Daoy (cell line): ENCODE measurements around the gene HSPA8. TPM values are rescaled to one million over a fixed set of nuclear protein-coding genes. Genes with fewer than 3 reads are reported as not detected.
"Not testable (repeated sequence)": the region's sequence is repeated elsewhere in the genome, so short reads cannot be mapped to it uniquely, and the experiment has no call there.

Experiments used
- DNase-seq: peaks from one replicate; pipeline ENCODE4 v3.0.0-alpha.2; 2015; ENCODE audit warnings: low read depth
- total RNA-seq: library from RNA; depleted of rRNA; stranded (reverse); fragments of >200 nt; shearing (Covaris generic); gene quantifications from 2 replicates; pipeline ENCODE4 v1.2.3, GENCODE V29; 2014

The HSPA8 gene
- total RNA-seq, 1 experiment from 2014 or later, result 3,732 TPM

- no peak for DNase-seq
These were observed 10.4 kb upstream of the HSPA8 start for GRCh38 chr11:123072332-123072761.

GRCh38 chr11:123069908-123070821 is 8.2 kb upstream of the HSPA8 start:
- no peak for DNase-seq

DNA sequence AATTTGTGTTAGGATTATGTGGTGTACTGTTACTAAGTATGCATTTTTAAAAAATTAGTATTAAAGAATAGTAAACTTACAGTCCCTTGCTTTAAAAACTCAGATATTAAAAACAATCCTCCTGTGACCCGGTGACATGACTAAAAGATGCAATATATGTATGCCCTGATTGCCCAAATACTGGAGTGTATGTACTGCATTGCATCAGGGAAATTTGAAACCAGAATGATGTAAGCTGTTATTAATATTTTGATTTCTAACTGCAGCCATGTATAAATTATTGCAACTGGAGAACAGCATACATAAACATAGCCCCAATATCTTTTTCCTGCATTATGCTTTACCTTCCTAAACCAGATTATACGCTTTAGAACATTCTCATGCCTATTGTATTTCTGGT is 3.7 kb upstream of the HSPA8 start:
- no peak for DNase-seq

GRCh38 chr11:123063826-123064657 is 2.1 kb upstream of the HSPA8 start:
- DNase-seq, result no peak

- DNase-seq, result peak; percentile 49
These were observed 1.2 kb upstream of the HSPA8 start for GRCh38 chr11:123062892-123063825.

DNA sequence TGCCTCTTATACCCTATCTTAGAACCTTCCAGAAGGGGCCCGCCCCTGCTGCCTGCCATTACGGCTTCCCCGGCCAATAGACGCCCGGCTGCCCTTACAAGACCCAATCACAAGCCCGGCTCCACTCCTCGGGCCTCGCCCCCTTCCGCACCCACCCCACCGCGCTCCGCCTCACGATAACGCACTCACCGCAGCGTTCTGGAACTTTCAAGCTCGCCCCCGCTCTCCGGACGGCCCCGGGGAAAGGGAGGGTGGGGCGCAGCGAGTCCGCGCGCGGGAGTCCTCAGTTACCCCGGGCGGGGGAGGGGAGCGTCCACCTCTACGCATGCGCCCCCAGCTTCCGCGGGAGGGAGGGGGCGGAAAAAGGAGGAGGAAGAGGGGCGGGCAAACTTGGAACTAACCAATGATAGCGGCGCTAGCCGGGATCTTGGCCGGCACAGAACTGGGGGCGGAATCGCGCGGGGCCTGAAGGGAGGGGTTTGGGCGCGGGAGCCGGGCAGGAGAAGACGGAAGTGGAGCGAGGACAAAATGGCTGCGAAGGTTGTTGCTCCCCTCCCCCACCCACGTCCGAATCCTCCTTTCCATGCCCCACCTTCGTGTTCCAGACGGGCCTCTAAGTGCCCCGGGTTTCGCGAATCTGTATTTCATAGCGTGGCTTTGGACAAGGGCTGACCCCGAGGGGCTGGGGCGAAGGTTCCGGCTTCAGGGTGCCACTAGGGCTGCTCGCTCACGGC is 389 bp upstream of the HSPA8 start:
- DNase-seq, result peak; percentile 99

DNA sequence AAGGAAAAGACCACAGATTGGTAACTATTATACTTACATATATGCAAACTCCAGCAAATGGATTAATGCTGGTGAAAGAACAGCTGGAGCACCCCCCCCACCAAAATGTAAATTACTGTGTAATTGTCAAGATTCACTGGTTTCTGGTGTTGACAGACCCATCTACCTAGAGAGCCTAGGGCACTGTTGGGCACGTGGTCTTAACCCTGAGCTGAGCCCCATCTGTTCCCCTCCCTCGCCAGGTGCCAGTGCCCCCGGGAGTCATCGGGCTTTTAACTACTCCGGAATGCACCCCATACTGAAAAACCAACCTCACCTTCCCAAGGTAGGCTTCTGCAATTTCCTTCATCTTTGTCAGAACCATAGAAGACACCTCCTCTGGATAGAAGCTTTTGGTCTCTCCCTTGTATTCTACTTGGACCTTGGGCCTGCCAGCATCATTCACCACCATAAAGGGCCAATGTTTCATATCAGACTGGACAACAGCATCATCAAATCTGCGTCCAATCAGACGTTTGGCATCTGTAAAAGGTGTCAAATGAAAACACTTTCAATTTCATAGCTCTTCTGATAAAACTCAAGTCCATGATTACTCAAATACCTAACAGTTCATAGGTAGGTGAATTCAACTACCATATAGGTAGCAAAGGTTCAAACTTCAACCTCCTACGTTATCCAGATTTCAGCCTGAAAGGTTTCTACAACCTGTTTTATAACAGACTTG is 1.5 kb downstream of the HSPA8 start:
- DNase-seq, result no peak

DNA sequence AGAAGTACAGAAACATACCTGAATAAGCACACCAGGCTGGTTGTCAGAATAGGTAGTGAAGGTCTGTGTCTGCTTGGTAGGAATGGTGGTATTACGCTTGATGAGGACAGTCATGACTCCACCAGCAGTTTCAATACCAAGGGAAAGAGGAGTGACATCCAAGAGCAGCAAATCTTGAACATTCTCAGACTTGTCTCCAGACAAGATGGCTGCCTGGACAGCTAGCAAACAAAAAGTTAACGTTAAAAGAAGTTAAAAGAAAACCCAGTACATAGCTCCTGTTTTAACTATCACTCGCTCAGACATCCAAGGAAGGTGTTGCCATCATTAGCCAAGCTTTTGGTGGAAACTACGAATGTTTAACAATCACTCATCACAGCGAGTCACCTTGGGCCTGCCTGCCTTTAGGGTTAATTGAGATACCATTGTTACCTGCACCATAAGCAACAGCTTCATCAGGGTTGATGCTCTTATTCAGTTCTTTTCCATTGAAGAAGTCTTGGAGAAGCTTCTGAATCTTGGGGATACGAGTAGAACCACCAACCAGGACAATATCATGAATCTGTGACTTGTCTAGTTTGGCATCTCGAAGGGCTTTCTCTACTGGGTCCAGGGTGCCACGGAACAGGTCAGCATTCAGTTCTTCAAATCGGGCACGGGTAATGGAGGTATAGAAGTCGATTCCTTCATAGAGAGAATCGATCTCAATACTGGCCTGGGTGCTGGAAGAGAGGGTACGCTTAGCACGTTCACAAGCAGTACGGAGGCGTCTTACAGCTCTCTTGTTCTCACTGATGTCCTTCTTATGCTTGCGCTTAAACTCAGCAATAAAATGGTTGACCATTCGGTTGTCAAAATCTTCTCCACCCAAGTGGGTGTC is 2.7 kb downstream of the HSPA8 start:
- DNase-seq, result not testable (repeated sequence)

DNA sequence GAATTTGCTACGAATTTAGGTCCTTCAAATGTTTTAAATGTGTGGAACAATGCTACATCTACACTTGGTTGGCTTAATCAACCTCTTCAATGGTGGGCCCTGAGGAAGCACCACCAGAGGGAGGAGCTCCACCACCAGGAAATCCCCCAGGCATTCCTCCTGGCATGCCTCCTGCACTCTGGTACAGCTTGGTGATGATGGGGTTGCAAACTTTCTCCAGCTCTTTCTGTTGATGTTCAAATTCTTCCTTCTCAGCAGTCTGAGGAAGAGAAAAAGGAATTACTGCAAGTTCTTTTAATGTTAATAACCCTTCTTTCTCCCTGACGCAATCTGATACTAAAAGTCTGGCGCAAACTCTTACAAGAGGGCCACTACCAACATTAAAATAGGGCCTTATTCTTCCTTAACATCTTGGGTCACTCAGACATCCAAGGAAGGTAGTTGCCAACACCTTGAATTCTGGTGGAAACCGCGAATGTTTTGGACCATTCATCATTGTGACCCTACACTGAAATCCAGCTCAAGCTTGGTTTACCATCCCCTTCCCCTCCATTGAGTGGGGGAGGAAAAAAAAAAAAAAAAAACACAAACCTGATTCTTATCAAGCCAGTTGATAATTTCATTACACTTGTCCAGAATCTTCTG is 4.2 kb downstream of the HSPA8 start:
- DNase-seq, result no peak

- DNase-seq, result no peak
These were observed 5.0 kb downstream of the HSPA8 start for GRCh38 chr11:123056835-123057491.

- DNase-seq, result no peak
These were observed 6.6 kb downstream of the HSPA8 start for GRCh38 chr11:123055191-123055901.

DNA sequence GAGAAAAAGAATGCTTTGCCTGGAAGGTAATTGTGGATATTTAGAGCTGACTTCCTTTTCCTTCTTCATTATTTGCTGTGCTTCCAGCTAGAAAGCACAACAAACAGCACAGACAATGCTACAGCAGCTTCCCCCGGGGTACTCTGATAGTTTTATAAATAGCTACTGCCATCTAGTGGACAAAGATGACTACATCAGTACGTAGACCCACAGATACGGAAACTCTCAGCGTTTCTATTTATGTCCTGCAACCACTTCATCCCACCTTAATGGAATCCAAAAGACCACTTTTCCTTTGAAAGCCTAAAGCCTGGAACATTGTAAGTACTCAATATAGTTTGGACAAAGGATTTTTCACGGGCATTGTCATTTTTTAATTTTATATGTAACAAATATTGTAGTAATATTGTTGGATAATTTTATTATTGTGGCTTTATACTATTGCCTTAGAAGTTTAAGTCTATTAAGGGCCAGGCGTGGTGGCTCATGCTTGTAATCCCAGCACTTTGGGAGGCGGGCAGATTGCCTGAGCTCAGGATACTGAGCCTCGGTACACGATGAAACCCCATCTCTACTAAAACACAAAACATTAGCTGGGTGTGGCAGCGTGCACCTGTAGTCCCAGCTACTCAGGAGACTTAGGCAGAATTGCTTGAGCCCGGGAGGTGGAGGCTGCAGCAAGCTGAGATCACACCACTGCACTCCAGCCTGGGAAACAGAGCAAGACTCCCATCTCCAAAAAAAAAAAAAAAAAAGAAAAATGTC is 7.5 kb downstream of the HSPA8 start:
- peak; percentile 54 for DNase-seq

GRCh38 chr11:123052901-123053721 is 8.8 kb downstream of the HSPA8 start:
- no peak for DNase-seq

- DNase-seq, result no peak
These were observed 10.3 kb downstream of the HSPA8 start for GRCh38 chr11:123051634-123052033.

- DNase-seq, result no peak
These were observed 10.8 kb downstream of the HSPA8 start for GRCh38 chr11:123051146-123051545.

GRCh38 chr11:123047947-123048293 is 14.0 kb downstream of the HSPA8 start:
- DNase-seq, result no peak
